GM12872 (cell line): ENCODE results near the gene IGSF21.

Source experiments
- TF ChIP-seq, protein P1 (sequence below): IDR thresholded peaks from 3 replicates; pipeline ENCODE4 v1.5.1; 2011; ENCODE audit warnings: low read depth, mild to moderate bottlenecking, low read length, moderate library complexity; ENCODE audit not compliant: insufficient read depth

Gene IGSF21

GRCh38 chr1:18400347-18401102, 292.9 kb downstream of the IGSF21 start:
- TF ChIP-seq, protein P1, sequence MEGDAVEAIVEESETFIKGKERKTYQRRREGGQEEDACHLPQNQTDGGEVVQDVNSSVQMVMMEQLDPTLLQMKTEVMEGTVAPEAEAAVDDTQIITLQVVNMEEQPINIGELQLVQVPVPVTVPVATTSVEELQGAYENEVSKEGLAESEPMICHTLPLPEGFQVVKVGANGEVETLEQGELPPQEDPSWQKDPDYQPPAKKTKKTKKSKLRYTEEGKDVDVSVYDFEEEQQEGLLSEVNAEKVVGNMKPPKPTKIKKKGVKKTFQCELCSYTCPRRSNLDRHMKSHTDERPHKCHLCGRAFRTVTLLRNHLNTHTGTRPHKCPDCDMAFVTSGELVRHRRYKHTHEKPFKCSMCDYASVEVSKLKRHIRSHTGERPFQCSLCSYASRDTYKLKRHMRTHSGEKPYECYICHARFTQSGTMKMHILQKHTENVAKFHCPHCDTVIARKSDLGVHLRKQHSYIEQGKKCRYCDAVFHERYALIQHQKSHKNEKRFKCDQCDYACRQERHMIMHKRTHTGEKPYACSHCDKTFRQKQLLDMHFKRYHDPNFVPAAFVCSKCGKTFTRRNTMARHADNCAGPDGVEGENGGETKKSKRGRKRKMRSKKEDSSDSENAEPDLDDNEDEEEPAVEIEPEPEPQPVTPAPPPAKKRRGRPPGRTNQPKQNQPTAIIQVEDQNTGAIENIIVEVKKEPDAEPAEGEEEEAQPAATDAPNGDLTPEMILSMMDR: no peak

DNA sequence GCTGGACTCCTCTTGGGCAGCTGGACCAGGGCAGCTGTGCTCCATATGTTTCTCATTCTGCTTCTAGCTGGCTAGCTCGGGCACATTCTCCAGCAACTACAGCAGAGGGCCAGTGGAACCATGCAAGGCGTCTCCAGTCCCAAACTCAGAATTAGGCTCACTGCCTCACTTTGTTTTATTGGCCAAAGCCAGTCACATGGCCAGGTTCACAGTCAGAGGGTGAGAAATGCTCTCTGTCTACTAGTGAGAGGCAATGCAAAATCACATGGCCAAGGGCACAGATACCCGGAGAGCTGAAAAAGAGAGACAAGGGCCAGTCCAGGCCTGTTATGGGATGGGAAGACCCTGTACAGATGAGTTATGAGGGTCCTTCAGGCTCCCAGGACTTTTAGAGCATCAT, 294.3 kb downstream of the IGSF21 start:
- TF ChIP-seq, protein P1: no peak

DNA sequence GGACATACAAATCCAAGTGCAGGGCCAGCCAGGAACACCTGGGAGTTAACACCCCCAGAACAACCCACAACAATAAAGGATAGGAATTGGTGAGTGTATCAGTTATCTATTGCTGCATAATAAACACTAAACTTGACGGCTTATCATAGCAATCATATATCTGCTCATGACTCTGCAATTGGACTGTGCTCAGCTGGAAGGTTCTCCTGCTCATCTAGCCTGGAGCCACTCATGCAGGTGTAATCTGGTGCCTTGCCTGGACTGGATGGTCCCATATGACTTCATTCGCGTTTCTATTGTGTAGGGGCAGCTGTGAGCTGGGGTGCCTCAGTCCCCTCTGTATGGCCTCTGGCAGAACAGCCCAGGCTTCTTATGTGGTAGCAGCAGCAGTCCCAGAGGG, 296.9 kb downstream of the IGSF21 start:
- TF ChIP-seq, protein P1: no peak

DNA sequence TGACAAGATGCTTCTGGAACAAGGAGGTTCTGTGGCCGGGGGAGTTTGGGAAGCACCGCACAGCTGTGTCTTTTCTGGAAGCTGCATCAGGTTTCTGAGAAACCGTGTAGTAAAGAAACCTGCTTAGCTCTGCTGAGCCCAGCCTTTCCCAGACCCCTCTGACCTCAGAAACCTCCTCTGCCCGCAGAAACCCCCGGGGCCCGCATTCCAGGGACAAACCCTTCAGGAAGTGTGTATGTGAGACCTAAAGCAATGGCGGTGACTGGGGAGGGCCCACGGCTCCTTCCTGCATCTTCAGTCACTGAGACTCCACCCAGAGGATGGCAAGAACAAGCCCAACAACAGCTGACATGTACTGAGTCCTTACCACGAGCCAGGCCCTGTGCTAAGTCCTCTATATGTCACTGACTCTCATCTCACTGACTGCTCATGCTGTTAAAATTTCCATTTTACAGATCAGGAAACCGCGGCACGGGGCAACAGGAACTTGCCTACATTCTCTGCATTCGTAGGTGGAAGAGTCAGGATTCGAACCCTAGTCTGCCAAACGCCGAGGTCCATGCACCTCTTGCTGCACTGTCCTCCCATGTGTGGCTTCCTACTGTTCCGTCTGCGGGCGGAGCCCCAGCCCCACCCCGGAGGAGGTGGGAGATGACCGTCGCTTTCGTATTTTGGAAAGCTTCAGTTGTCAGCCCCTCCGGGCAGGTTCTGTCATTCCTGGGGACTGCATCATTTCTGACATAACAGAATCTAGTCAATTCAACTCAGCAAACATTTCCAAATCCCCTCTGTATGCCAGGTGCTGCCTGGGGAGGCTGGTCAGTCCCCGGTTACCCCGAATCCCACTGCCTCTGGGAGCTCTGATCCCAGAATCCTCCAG, 299.8 kb downstream of the IGSF21 start:
- TF ChIP-seq, protein P1: no peak

DNA sequence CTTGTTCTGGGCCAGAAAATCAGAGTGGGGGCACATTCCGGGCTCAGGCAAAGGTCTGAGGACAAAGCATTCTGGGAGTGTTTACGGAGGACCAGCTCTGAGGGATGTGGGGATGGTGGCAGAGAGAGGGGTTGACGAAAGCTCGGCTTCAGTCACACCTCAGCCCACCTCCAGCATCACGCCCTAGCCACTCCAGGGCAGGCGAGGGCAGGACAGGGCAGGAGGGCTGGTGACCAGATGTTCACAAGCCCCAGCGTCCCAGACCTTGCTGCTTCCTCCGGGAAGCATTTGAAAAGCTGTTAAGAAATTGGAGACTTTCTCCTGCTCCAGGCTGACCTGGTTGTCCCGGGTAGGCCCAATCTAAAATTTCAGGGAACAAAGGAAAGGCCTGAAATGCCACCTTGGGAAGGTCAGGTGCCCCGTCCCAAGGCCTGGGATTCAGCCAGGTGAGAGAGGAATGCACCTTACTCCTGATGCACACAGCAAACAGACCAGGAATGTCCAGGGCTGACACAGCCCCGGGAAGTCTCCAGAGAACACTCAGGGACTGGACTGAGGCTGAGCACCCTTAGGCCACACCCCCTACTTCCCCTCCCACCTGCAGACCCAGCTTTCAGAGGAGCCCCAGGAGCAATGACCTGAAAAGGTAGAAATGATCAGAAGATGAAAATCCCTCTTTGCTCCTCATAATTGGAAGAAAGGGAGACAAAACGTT, 301.2 kb downstream of the IGSF21 start:
- TF ChIP-seq, protein P1: no peak

DNA sequence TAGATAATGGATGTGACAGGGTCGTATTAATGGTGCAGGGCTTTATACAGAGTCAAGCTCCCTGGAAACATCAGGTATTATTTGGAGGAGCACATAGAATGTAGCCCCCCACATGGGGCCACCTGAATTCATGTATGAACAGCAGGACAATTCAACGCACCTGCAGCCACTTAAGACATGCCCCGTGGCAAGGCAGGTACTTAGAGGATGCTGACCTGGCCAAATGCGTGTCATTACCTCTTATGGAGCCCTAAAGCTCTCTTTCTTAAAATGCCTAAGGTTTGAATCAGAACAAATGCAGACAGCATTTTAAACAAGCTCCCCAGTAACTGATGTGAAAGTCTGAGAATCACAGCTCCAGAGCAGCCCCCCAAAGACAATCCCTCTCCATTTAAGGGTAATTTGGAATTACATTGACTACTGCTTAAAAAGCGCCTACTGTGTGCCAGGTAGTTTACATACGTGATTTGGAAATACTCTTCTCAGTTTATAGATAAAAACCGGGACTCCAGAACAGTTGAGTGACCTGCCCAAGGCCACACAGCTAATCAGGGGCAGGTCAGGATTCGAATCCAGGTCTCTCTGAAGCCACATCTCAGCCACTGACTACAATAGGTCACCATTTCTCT, 302.1 kb downstream of the IGSF21 start:
- TF ChIP-seq, protein P1: no peak

DNA sequence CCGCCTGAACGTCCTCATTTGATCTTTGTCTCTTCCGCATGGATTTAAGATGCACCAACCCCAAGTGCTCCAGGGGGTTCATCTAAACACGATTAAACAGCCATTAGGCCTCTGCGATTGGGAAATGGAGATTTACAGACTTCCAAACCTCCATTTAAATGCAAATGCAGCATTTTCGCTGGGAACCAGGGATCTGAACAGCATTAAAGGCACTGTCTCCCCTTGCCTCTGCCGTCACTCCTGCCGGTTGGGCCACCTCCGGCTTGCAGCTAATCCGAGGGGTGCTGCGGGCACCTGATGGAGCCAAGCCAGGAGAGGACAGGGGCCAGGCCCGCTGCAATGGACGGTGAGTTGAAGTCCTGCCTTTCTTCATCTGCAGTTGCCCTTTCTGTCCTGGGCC, 302.8 kb downstream of the IGSF21 start:
- TF ChIP-seq, protein P1: no peak
